ENCODE data around the gene ALKBH5.

Gene ALKBH5

DNA sequence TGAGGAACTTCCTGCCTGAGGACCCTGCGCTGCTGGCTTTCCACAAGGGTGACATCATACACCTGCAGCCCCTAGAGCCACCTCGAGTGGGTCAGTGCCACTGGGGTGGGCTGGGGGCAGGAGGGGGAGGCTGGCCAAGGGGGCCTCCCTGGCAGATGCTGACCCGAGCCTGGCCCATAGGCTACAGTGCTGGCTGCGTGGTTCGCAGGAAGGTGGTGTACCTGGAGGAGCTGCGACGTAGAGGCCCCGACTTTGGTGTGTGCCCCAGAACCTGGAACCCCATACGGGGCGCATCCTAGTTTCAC lies 26.7 kb upstream of the ALKBH5 start:
- TF ChIP-seq, protein P1, sequence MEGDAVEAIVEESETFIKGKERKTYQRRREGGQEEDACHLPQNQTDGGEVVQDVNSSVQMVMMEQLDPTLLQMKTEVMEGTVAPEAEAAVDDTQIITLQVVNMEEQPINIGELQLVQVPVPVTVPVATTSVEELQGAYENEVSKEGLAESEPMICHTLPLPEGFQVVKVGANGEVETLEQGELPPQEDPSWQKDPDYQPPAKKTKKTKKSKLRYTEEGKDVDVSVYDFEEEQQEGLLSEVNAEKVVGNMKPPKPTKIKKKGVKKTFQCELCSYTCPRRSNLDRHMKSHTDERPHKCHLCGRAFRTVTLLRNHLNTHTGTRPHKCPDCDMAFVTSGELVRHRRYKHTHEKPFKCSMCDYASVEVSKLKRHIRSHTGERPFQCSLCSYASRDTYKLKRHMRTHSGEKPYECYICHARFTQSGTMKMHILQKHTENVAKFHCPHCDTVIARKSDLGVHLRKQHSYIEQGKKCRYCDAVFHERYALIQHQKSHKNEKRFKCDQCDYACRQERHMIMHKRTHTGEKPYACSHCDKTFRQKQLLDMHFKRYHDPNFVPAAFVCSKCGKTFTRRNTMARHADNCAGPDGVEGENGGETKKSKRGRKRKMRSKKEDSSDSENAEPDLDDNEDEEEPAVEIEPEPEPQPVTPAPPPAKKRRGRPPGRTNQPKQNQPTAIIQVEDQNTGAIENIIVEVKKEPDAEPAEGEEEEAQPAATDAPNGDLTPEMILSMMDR (IDR thresholded peaks at IDR 0.05; ENCODE audit: insufficient read depth, low read depth, low read length, missing control alignments), result no peak
- no peak overlapping the region for H3K4me3 ChIP-seq (ENCODE audit: low read depth, low read length)
- no peak for DNase-seq (ENCODE audit: low read depth)

DNA sequence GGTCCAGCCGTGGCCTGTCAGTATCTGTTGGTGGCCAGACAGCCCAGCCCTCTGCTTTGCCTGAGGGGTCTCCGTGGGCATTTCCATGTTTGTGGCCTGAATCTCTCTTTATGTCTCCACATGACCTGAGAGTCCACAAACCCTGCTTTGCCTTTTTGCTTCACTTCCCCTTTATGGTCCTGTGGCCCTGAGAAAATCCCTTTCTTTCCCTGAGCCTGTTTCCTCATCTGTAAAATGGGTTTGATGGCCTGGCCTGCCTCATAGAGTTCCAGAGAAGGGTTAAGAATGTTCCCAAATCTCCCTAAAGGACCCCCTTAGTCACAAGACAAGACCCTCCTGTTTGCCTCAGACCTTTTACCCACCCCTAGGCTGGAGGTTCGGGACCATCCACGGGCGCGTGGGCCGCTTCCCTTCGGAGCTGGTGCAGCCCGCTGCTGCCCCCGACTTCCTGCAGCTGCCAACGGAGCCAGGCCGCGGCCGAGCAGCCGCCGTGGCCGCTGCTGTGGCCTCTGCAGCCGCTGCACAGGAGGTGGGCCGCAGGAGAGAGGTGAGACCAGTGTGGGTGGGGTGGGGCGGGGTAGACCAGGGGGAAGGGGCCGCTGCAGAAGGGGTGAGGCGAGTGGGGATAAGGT lies 26.2 kb upstream of the ALKBH5 start:
- DNase-seq (ENCODE audit: low read depth), result peak; percentile 38
- H3K4me3 ChIP-seq (ENCODE audit: low read depth, low read length), result no peak overlapping the region
- TF ChIP-seq, protein P1 (IDR thresholded peaks at IDR 0.05; ENCODE audit: insufficient read depth, low read depth, low read length, missing control alignments), result no peak

DNA sequence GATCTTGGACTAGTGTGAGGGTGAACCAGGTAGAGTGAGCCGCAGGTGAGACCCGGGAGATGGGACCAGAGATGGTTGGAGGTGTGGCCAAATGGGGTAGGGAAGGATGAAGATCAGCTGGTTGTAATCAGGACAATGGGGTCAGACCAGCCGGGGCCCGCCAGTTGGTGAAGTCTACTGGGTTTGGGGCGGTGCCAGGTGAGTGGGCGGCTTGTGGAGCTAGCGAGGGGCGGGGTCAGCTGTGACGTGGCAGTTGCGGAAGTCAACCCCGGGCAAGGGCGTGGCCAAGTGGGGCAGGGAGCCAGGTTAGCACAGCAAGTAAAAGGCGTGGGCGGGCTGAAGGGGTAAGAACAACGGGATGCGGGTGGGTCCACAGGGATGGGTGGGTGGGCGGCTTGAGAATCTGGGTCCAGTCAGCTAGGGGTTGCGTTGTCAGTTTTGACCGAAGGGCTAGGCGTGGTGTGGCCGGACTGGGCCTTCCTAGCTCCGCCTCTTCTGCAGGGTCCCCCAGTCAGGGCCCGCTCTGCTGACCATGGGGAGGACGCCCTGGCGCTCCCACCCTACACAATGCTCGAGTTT lies 25.5 kb upstream of the ALKBH5 start:
- TF ChIP-seq, protein P1 (IDR thresholded peaks at IDR 0.05; ENCODE audit: insufficient read depth, low read depth, low read length, missing control alignments), result no peak
- H3K4me3 ChIP-seq (ENCODE audit: low read depth, low read length), result peak overlapping the region; percentile 57
- DNase-seq (ENCODE audit: low read depth), result peak; percentile 93

DNA sequence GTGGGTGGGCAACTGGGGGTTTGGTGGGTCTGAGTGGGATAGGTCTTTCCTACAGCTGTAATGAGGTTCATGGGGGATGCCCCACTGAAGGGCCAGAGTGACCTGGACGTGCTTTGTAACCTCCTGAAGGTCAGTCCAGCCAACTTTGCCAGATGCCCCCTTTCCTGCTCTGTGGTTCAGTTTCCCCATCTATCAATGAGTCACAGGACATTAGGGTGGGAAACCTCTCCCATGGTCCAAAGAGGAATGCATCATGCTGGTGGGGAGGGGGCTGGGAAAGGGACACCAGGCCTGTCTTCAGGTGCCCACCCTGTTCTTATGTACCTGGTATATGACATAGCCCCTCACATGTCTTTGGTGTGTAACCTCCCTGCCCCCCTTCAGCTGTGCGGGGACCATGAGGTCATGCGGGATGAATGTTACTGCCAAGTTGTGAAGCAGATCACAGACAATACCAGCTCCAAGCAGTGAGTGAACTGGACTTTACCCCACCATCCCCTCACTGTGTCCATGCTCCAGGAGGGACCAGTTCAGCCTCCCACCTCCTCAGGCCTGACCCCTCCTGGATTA lies 24.0 kb upstream of the ALKBH5 start:
- TF ChIP-seq, protein P1 (IDR thresholded peaks at IDR 0.05; ENCODE audit: insufficient read depth, low read depth, low read length, missing control alignments), result no peak

DNA sequence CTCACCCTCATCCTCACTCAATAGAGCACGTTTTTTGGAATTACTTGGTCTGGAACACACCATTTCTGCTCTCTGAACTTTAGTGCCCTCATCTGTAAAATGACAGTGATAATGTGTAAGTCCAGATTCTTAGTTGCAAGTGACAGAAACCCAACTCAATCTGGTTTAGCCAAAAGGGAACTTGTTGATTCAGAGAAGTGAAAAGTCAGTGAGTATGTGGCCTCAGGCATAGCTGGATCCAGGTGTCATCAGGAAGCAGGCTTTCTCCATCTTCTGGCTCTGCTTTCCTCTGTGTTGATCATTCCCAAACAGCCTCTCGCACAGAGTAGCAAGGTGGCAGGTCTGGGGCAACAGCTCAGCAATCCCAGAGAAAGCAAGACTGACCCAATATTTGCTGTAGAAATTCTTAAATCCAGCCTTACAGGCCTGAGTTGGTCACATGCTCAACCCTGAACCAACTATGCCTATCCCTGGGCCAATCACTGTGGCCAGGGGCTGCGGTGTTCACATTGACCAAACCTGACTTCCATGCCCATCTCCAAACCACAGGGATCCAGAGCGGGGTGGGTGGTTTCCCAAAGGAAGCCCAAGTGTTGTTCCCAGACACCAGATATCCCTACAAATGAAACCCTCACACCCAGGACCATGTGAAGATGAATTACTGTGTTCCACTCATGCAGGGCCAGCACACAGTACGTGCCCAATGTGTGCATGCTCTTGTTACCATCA lies 23.3 kb upstream of the ALKBH5 start:
- TF ChIP-seq, protein P1 (IDR thresholded peaks at IDR 0.05; ENCODE audit: insufficient read depth, low read depth, low read length, missing control alignments), result no peak
- no peak overlapping the region for H3K4me3 ChIP-seq (ENCODE audit: low read depth, low read length)
- DNase-seq (ENCODE audit: low read depth), result no peak

More for the DNA sequence above, 24.0 kb upstream of the ALKBH5 start:
- H3K4me3 ChIP-seq (ENCODE audit: low read depth, low read length), result no peak overlapping the region
- no peak for DNase-seq (ENCODE audit: low read depth)

DNA sequence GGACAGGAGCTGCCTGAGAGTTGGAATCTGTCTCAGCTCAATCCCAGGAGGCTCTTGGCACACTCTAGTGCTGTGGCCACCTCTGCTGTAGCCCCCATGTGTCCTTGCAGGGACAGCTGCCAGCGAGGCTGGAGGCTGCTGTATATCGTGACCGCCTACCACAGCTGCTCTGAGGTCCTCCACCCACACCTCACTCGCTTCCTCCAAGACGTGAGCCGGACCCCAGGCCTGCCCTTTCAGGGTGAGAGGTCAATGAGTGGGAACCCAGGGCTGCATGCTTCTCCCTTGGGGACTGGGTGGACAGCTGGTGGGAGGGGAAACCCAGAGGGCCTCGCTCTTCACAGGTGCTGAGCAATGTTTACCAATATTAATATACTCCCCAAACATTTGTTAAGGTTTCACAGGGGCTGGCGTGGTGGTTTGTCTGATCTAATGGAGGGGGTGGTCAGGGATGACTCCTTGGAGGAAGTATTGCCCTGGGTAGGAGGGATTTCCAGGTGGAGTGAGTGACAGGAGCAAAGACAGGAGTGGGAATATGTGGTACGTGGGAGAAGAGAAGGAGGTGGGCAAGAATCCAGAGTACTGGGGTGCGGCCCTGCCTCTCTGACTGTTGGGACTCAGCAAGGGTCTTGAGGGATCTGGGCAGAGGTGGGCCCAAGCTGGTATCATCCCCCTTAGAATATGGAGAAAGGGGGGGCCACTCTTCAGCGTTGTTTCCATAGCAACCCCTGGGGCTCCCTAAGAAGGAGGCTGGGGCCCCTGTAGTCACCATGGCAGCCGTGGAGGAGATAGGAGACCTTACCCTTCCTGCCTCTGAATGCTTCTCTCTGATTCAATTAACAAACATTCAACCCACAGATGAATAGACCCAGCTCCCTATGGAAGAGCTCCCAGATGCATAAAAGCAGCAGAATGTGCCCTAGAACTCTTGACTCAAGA lies 22.2 kb upstream of the ALKBH5 start:
- TF ChIP-seq, protein P1 (IDR thresholded peaks at IDR 0.05; ENCODE audit: insufficient read depth, low read depth, low read length, missing control alignments), result no peak
- peak; percentile 74 for DNase-seq (ENCODE audit: low read depth)
- H3K4me3 ChIP-seq (ENCODE audit: low read depth, low read length), result no peak overlapping the region
